Calu3 (cell line): ENCODE measurements around the gene MRPL54. TPM values are rescaled to one million over a fixed set of nuclear protein-coding genes. Genes with fewer than 3 reads are reported as not detected.

Experiments used
- BruUV-seq: library from RNA; stranded (reverse); fragments of 400-500 nt; replicated peaks from 2 replicates; lab custom pipeline; 2021; lab: Mats Ljungman, UMichigan
- CTCF ChIA-PET: fragments of 300-600 bp; sonication (Branson Sonifier 250); formaldehyde crosslinking; loops from one replicate; lab custom pipeline; 2022; ENCODE audit warnings: antibody characterized with exemption; lab: Charles Lee
- DNase-seq: peaks from one replicate; pipeline ENCODE4 v3.0.0; 2022
- H3K27ac Mint-ChIP-seq: one replicate; pipeline ENCODE4 v1.8.0; 2022; ENCODE audit warnings: mixed read lengths; ENCODE audit not compliant: unreplicated experiment
- H3K27me3 Mint-ChIP-seq: one replicate; pipeline ENCODE4 v1.8.0; 2022; ENCODE audit warnings: mixed read lengths; ENCODE audit not compliant: unreplicated experiment
- H3K36me3 Mint-ChIP-seq: one replicate; pipeline ENCODE4 v1.8.0; 2022; ENCODE audit warnings: mild to moderate bottlenecking, moderate library complexity, mixed read lengths; ENCODE audit not compliant: insufficient read depth, unreplicated experiment
- H3K4me1 Mint-ChIP-seq: one replicate; pipeline ENCODE4 v1.8.0; 2022; ENCODE audit warnings: mild to moderate bottlenecking, low read depth, mixed read lengths; ENCODE audit not compliant: unreplicated experiment
- H3K4me3 Mint-ChIP-seq: one replicate; pipeline ENCODE4 v1.8.0; 2022; ENCODE audit warnings: mild to moderate bottlenecking, low read depth, moderate library complexity, mixed read lengths; ENCODE audit not compliant: unreplicated experiment
- H3K9me3 Mint-ChIP-seq: one replicate; pipeline ENCODE4 v1.8.0; 2022; ENCODE audit warnings: low read depth, mixed read lengths; ENCODE audit not compliant: unreplicated experiment
- CTCF ChIP-seq: fragments of 200-600 bp; IDR thresholded peaks from one replicate; pipeline ENCODE4 v1.8.0; 2022; ENCODE audit warnings: antibody characterized with exemption; ENCODE audit not compliant: unreplicated experiment
- intact Hi-C: fragments of 100-400 bp; cut with micrococcal nuclease; formaldehyde crosslinking; loops from one replicate; pipeline ENCODE4 v1.10.0; 2022; ENCODE audit not compliant: unreplicated experiment
- total RNA-seq: library from RNA; stranded (reverse); gene quantifications from 2 replicates; pipeline ENCODE4 v1.2.3, GENCODE V29; 2022

The MRPL54 gene
- total RNA-seq, 1 experiment from 2014 or later, result 26.1 TPM

- Mint-ChIP-seq H3K27me3 (peaks cover 14% of the 10 kb centered on the region), H3K27ac (no peak overlapping the region), H3K36me3 (peaks cover 5% of the 10 kb centered on the region), H3K9me3 (no peaks in the 10 kb centered on the region), H3K4me3 (no peak overlapping the region), H3K4me1 (no peaks in the 10 kb centered on the region)
- CTCF ChIA-PET, result no interaction called here
- no peak for DNase-seq
- TF ChIP-seq CTCF, result no peak
- intact Hi-C loops, result no loop called here
- BruUV-seq, result no TSS peak
Observed at GRCh38 chr19:3768748-3769099, 6.2 kb downstream of the MRPL54 start.

- no peak for TF ChIP-seq CTCF
- intact Hi-C loops, result no loop called here
- Mint-ChIP-seq H3K36me3 (peaks cover 5% of the 10 kb centered on the region), H3K4me3 (no peak overlapping the region), H3K27me3 (peaks cover 21% of the 10 kb centered on the region), H3K9me3 (no peaks in the 10 kb centered on the region), H3K27ac (no peak overlapping the region), H3K4me1 (no peaks in the 10 kb centered on the region)
- CTCF ChIA-PET, result no interaction called here
- no peak for DNase-seq
- no TSS peak for BruUV-seq
Observed at GRCh38 chr19:3769494-3769893, 7.0 kb downstream of the MRPL54 start.

GRCh38 chr19:3770136-3770999 lies 7.9 kb downstream of the MRPL54 start:
- no peak overlapping the region for H3K4me3 Mint-ChIP-seq
- H3K4me1 Mint-ChIP-seq, result no peaks in the 10 kb centered on the region
- CTCF ChIA-PET, result no interaction called here
- H3K36me3 Mint-ChIP-seq, result peaks cover 5% of the 10 kb centered on the region
- no peak for DNase-seq
- intact Hi-C loops, result no loop called here
- no peak for TF ChIP-seq CTCF
- H3K27ac Mint-ChIP-seq, result no peak overlapping the region
- H3K9me3 Mint-ChIP-seq, result no peaks in the 10 kb centered on the region
- H3K27me3 Mint-ChIP-seq, result peaks cover 21% of the 10 kb centered on the region
- BruUV-seq, result no TSS peak

- H3K36me3 Mint-ChIP-seq, result peaks cover 5% of the 10 kb centered on the region
- TF ChIP-seq CTCF, result no peak
- H3K4me3 Mint-ChIP-seq, result no peak overlapping the region
- H3K4me1 Mint-ChIP-seq, result no peaks in the 10 kb centered on the region
- peaks cover 25% of the 10 kb centered on the region for H3K27me3 Mint-ChIP-seq
- H3K27ac Mint-ChIP-seq, result no peak overlapping the region
- H3K9me3 Mint-ChIP-seq, result no peaks in the 10 kb centered on the region
- BruUV-seq, result no TSS peak
- intact Hi-C loops, result no loop called here
- CTCF ChIA-PET, result no interaction called here
- no peak for DNase-seq
Observed at GRCh38 chr19:3771000-3771905, 8.8 kb downstream of the MRPL54 start.
